D721Med (cell line): Measurements from ENCODE around the gene VAMP8.

ENCODE experiments used
- DNase-seq: peaks from one replicate; pipeline ENCODE4 v3.0.0; 2011; ENCODE audit warnings: low spot score; ENCODE audit not compliant: insufficient read length
- FAIRE-seq: peaks from 2 replicates; lab custom pipeline; 2011; peaks lifted over from hg19 to GRCh38; lab: Jason Lieb, UNC
- CTCF ChIP-seq: IDR thresholded peaks from 2 replicates; pipeline ENCODE4 v1.5.1; 2012; ENCODE audit warnings: mild to moderate bottlenecking, control low read depth; ENCODE audit not compliant: insufficient read depth; ENCODE audit errors: missing control alignments

VAMP8 gene

GRCh38 chr2:85536479-85536878 is 40.9 kb upstream of the VAMP8 start:
- no peak for DNase-seq
- no peak for TF ChIP-seq CTCF
- FAIRE-seq, result no peak

DNA sequence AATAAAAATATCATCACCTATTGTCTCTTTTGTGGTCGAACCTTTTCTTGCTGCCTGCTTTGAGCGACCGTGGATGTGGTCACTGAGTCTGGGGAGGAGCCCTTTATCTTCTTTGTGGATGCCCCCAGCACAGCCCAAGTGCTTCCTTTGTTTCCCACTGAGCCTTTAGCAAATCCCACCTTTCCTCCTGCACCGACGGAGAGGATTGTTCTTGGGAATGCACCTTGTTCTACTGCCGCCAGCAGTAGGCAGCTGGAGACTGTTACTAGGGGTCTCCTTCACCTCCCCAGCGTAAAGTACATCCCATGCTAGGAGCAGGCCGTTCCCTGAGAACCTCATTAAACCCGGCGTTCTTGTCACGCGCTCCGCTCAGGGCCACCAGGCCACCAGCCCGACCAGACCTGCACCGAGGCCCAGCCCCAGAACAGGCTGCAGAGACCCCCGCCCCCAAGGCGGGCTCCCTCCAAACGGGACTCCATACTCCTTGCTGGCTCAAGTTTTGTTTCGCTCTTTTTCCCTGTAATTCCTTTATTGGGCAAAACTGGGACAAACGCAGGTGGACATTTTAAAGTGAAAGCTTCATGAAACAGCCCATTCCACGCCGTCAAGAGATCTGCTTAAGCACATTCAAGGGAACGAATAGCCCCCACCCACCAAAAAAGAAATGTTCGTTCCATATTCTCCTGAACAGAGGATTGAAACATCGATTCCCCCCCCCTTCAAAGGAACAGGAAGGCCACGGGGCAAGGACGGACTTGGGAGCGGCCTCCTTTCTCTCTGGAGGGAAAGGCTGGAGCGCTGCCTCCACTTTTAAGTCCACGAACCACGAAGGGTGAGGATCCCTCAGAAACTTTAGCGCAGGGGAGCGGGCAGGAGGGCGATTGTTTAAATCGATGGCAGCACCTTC is 39.5 kb upstream of the VAMP8 start:
- no peak for TF ChIP-seq CTCF
- DNase-seq, result no peak
- no peak for FAIRE-seq

DNA sequence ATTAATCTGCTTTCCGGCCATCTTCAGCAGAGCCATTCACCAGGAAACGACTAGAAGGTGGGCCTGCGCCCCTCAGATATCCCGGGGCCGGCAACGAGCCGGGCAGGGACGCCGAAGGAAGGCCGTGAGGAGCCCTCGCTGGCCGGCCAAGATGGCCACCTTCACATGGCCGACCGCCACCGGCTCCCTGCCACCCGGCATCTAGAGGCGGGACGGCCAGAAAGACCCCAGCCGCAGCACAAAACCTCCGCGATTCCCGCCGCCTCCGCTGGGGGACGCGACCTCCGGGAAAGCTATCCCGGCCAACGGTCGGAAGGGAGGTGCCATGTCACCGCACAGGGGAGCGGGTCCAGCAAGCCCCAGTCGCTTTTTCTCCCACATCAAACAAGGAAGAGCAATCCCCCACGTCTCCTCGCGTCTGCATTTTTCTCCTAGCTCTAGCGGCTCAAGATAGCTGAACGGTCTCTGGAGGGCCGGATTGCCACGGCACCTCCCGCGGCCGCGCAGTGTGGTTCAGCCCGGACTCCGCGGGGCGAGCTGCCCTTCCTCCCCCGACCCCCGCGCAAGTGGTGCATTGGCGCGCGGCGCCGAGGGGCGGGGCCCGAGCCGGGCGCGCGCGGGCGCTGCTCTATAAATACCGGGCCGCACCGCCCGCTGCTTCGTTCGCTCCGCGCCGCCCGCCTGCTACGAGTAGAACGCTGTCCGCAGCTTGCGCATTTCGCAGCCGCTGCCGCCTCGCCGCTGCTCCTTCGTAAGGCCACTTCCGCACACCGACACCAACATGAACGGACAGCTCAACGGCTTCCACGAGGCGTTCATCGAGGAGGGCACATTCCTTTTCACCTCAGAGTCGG is 38.7 kb upstream of the VAMP8 start, which contains the start of gene MAT2A:
TSS of gene MAT2A (plus strand) at position 662 of the 854 bp plus-strand sequence. CDS start at position 782, 120 bp downstream.
- FAIRE-seq, result no peak

DNA sequence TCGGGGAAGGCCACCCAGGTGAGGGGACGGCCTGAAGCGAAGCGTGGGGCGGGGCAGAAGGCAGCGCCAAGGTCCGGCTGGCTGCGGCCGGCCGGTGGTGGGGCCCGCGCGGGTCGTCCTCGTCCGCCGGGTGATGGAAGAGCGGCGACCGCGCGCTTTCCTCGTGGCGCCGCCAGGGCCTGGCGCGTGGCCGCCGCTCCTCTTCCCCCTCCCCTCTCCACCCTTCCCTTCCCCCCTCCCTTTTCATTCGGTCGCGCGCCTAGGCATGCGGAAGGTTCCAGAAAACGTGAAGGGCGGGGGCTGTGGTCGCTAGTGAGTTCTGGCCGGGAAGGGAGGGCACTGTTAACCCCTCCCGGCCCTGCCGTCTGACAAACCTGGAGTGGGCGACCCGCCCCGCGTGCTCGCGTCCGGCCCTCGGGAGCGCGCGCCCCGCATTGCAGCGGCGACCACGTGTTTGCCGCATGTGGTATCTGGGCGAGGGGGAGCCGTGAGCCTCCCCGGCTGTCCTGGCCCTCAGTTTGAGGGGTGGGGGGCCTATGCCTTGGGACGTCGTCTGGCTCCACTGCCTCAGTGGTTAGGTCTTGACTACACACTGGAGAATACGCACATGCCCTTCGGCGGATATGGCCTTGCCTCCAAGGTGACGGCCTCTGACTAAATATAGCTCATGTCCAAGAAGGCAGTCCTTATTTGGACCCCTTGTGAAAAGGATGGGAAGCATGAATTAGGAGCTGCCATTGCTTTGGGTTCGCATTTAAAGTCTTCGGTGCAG is 37.8 kb upstream of the VAMP8 start:
- DNase-seq (no peak), FAIRE-seq (no peak)
- no peak for TF ChIP-seq CTCF

More for the DNA sequence above, 38.7 kb upstream of the VAMP8 start, which contains the start of gene MAT2A:
- no peak for DNase-seq
- TF ChIP-seq CTCF, result peak; percentile 50

- no peak for DNase-seq
- no peak for FAIRE-seq
- no peak for TF ChIP-seq CTCF
Measured at GRCh38 chr2:85540133-85540648, 37.2 kb upstream of the VAMP8 start.

DNA sequence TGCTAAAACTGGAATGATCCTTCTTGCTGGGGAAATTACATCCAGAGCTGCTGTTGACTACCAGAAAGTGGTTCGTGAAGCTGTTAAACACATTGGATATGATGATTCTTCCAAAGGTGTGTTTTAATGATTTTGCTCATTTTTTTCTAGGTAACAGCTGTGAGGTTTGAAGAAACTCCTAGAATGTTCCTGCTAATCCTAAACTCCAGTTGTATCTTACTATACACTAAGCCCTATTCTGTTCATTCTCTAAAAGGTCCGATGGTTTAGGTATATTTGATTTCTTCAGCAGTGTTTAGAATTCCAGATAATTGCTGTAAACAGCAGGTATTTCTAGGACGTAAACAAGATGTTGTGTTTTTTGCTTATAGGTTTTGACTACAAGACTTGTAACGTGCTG is 36.1 kb upstream of the VAMP8 start:
- FAIRE-seq (no peak), DNase-seq (no peak)
- no peak for TF ChIP-seq CTCF
